ENCODE results near the gene ENPEP.

ENPEP gene

GRCh38 chr4:110510277-110510676, 34.3 kb downstream of the ENPEP start:
- DNase-seq, result no peak
- Histone ChIP-seq H3K4me1 (no peaks in the 10 kb centered on the region), H3K27me3 (no peaks in the 10 kb centered on the region), H3K36me3 (no peaks in the 10 kb centered on the region), H3K27ac (no peak overlapping the region), H3K9me3 (no peaks in the 10 kb centered on the region), H3K4me3 (no peak overlapping the region)
- intact Hi-C loops (cut with DNase I; ENCODE audit: low total_unique reads), result no loop called here
- no peak for TF ChIP-seq CTCF (IDR thresholded peaks at IDR 0.05)

- TF ChIP-seq CTCF (IDR thresholded peaks at IDR 0.05), result peak; percentile 52 to 60
- intact Hi-C loops (cut with DNase I; ENCODE audit: low total_unique reads), result no loop called here
- Histone ChIP-seq H3K4me3 (no peak overlapping the region), H3K9me3 (no peaks in the 10 kb centered on the region), H3K4me1 (no peaks in the 10 kb centered on the region), H3K27ac (no peak overlapping the region), H3K27me3 (no peaks in the 10 kb centered on the region), H3K36me3 (no peaks in the 10 kb centered on the region)
- no peak for DNase-seq
These were observed 35.1 kb downstream of the ENPEP start for GRCh38 chr4:110510955-110511544.

- no peak overlapping the region for H3K4me3 ChIP-seq
- intact Hi-C loops (cut with DNase I; ENCODE audit: low total_unique reads), result no loop called here
- DNase-seq, result no peak
- H3K9me3 ChIP-seq, result no peaks in the 10 kb centered on the region
- H3K36me3 ChIP-seq, result no peaks in the 10 kb centered on the region
- no peak for TF ChIP-seq CTCF (IDR thresholded peaks at IDR 0.05)
- H3K4me1 ChIP-seq, result no peaks in the 10 kb centered on the region
- no peak overlapping the region for H3K27ac ChIP-seq
- peaks cover 0 to under 1% of the 10 kb centered on the region in 2 donors for H3K27me3 ChIP-seq
These were observed 36.9 kb downstream of the ENPEP start for GRCh38 chr4:110512901-110513300.

GRCh38 chr4:110514889-110515479, 39.0 kb downstream of the ENPEP start:
- Histone ChIP-seq H3K36me3 (no peaks in the 10 kb centered on the region), H3K4me3 (no peak overlapping the region), H3K27me3 (peaks cover 0 to 3% of the 10 kb centered on the region in 2 donors), H3K4me1 (no peaks in the 10 kb centered on the region), H3K9me3 (no peaks in the 10 kb centered on the region), H3K27ac (no peak overlapping the region)
- TF ChIP-seq CTCF (IDR thresholded peaks at IDR 0.05), result peak; percentile 44 to 57
- DNase-seq, result no peak
- intact Hi-C loops (cut with DNase I; ENCODE audit: low total_unique reads), result loop anchor here (5.0 kb wide), 1 partner anchor 518 kb away; no protein-coding TSS in a partner anchor

GRCh38 chr4:110515676-110516075, 39.7 kb downstream of the ENPEP start:
- no peak for TF ChIP-seq CTCF (IDR thresholded peaks at IDR 0.05)
- no peaks in the 10 kb centered on the region for H3K4me1 ChIP-seq
- intact Hi-C loops (cut with DNase I; ENCODE audit: low total_unique reads), result loop anchor here (5.0 kb wide), 1 partner anchor 518 kb away; no protein-coding TSS in a partner anchor
- H3K27ac ChIP-seq, result no peak overlapping the region
- no peak for DNase-seq
- H3K9me3 ChIP-seq, result no peaks in the 10 kb centered on the region
- H3K27me3 ChIP-seq, result peaks cover 0 to 3% of the 10 kb centered on the region in 2 donors
- H3K36me3 ChIP-seq, result no peaks in the 10 kb centered on the region
- peak overlapping the region; percentile 40 to 42 for H3K4me3 ChIP-seq
